ENCODE measurements around the gene RBBP7. TPM values are rescaled to one million over a fixed set of nuclear protein-coding genes. Genes with fewer than 3 reads are reported as not detected.
A peak's percentile ranks its signal among the peaks of the same experiment; 100 is the strongest.

The RBBP7 gene
- total RNA-seq, result 10 to 100 TPM; 80.5 to 89.3 (median 86.3) TPM

DNA sequence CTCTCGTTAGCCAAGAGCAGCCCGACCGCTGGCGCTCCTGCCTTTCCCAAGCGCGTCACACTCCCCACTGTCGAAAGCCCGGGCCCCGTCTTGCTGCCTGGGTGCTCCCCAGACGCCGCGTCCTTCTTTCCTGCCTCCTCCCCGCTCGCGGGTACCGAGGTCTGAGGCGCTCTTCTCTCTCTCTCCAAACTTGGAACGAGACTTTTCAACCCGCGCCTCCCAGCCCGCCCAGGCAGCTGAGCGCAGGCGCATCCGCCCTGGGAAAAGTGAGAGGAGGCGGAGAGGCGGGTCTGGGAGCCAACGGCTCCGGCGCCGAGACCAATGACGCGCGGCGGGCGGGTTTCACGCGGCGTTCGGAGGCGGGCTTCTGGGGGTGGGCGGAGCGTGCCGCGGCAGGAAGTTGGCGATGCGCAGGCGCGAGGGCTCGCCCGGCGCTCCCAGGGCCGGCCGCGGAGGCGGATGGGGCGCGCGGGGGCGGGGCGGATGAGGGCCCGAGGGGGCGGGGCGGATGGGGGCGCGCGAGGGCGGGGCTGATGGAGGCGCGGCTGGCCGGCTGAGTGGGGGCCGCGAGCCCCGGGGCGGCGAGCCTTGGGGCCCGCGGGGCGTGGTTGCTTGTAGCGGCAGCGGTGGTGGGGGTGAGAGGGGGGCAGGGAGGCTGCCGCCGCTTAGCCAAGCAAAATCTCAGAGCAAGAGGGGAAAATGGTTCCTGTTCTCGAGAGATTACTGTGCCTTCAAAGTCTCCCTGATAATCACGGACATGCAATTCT is at the start of gene RBBP7:
Gene RBBP7 (minus strand): TSS at position 268 of the 767 bp plus-strand sequence. CDS start 309 bp downstream, outside the sequence.
- Histone ChIP-seq H3K36me3 (no peaks in the 10 kb centered on the region), H3K4me1 (peaks cover 0 to 25% of the 10 kb centered on the region in 2 donors), H3K27ac (peak within 1 kb of the TSS; percentile 79 to 93 (median 81)), H3K9me3 (no peaks in the 10 kb centered on the region), H3K4me3 (replicated peaks in 1 of 3) (peak within 1 kb of the TSS; percentile 11 to 57 (median 20)), H3K27me3 (no peaks in the 10 kb centered on the region)
- TF ChIP-seq, protein P1, sequence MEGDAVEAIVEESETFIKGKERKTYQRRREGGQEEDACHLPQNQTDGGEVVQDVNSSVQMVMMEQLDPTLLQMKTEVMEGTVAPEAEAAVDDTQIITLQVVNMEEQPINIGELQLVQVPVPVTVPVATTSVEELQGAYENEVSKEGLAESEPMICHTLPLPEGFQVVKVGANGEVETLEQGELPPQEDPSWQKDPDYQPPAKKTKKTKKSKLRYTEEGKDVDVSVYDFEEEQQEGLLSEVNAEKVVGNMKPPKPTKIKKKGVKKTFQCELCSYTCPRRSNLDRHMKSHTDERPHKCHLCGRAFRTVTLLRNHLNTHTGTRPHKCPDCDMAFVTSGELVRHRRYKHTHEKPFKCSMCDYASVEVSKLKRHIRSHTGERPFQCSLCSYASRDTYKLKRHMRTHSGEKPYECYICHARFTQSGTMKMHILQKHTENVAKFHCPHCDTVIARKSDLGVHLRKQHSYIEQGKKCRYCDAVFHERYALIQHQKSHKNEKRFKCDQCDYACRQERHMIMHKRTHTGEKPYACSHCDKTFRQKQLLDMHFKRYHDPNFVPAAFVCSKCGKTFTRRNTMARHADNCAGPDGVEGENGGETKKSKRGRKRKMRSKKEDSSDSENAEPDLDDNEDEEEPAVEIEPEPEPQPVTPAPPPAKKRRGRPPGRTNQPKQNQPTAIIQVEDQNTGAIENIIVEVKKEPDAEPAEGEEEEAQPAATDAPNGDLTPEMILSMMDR (IDR thresholded peaks at IDR 0.05), result no peak
- TF ChIP-seq POLR2A (IDR thresholded peaks at IDR 0.05), result peak; percentile 73 to 80
- intact Hi-C loops (cut with DNase I), result no loop called here
- peak; percentile 88 to 89 for DNase-seq
- WGBS, 2 donors, result no CpG with 5 or more reads among the region's 84 CpGs

DNA sequence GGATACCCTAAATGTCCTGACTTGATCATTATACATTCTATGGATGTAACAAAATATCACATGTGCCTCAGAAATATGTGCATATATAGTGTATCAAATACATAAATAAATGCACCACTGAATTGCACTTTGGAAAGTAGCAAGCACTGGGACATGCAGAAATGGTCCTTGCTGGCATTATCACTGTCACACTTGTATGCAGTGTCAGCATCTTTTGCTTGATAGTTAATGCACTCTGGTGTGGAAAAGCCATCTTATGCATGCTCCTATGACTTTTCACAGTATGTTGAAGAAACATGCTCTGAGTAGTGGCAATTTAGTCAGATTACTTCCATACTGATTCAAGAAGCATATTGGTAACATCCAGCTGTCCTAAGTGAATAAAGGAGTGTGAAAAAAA is 48.8 kb upstream of the RBBP7 start:
- intact Hi-C loops (cut with DNase I), result no loop called here
- no peak for DNase-seq
- no peak for TF ChIP-seq POLR2A (IDR thresholded peaks at IDR 0.05)
- TF ChIP-seq, protein P1 (IDR thresholded peaks at IDR 0.05), result no peak

DNA sequence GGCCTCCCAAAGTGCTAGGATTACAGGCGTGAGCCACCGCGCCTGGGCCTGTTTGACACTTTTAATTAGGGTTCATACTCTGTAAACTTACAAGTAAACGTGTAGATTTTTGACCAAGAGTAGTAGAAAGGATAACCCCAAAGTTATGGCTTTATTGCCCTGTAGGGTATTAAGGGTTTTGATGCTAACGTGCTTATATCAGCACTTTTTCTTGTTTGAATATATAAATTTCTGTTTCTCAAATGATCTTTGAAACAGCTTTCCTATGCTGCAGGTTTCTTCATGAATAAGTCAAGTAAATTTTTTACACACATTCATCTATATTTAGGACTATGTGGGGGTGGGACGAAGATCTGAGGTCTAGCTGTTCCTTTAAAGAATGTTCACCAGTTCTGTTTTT is 47.0 kb upstream of the RBBP7 start:
- H3K4me1 ChIP-seq, result no peaks in the 10 kb centered on the region
- no peaks in the 10 kb centered on the region for H3K27me3 ChIP-seq
- no peak for DNase-seq
- intact Hi-C loops (cut with DNase I), result no loop called here
- H3K4me3 ChIP-seq (replicated peaks in 1 of 3), result no peak overlapping the region
- H3K36me3 ChIP-seq, result no peaks in the 10 kb centered on the region
- TF ChIP-seq, protein P1 (IDR thresholded peaks at IDR 0.05), result no peak
- no peaks in the 10 kb centered on the region for H3K9me3 ChIP-seq
- WGBS, 2 donors, result 97 to 98% methylated on average over 6 of the region's 6 CpGs
- H3K27ac ChIP-seq, result no peak overlapping the region

More for the DNA sequence above, 48.8 kb upstream of the RBBP7 start:
- H3K4me3 ChIP-seq (replicated peaks in 1 of 3), result no peak overlapping the region
- H3K4me1 ChIP-seq, result no peaks in the 10 kb centered on the region
- no peaks in the 10 kb centered on the region for H3K27me3 ChIP-seq
- H3K9me3 ChIP-seq, result no peaks in the 10 kb centered on the region
- no peak overlapping the region for H3K27ac ChIP-seq
- H3K36me3 ChIP-seq, result no peaks in the 10 kb centered on the region

DNA sequence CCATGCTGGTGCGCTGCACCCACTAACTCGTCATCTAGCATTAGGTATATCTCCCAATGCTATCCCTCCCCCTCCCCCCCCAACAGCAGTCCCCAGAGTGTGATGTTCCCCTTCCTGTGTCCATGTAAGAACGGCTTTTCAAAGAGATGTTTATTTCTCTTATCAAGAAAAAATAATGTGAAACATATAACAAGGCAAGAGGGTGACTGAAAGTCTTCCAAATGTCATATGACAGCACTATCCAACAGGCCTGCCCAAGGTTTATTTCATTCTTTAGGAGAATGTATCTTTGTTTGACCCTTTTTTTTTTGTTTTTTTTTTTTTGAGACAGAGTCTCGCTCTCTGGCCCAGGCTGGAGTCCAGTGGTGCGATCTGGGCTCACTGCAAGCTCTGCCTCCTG is 46.4 kb upstream of the RBBP7 start:
- no peaks in the 10 kb centered on the region for H3K27me3 ChIP-seq
- no peak overlapping the region for H3K27ac ChIP-seq
- 90 to 92% methylated on average over 4 to 5 of the region's 5 CpGs for WGBS, 2 donors
- DNase-seq, result no peak
- TF ChIP-seq, protein P1 (IDR thresholded peaks at IDR 0.05), result no peak
- no peak for TF ChIP-seq POLR2A (IDR thresholded peaks at IDR 0.05)
- H3K36me3 ChIP-seq, result no peaks in the 10 kb centered on the region
- H3K4me3 ChIP-seq (replicated peaks in 1 of 3), result no peak overlapping the region
- intact Hi-C loops (cut with DNase I), result no loop called here
- no peaks in the 10 kb centered on the region for H3K9me3 ChIP-seq
- H3K4me1 ChIP-seq, result no peaks in the 10 kb centered on the region

DNA sequence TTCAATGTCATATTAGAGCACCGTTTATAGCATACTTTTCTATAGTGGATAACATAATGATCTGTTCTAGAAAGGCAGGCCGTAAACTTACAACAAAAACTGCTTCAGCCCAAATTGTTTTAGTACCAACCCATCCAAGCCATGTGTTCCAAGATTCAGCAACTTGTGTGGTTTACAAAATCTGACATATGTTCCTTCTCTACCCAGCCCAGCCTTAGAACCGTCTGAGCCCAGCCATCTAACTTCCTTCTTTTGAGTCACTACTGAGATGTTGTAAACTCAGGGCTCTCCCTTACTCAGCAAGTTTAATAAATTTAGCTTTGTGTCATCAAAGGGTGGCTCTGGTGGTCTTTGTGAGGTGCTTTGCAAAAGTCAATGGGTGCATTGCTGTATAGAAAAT is 43.9 kb upstream of the RBBP7 start:
- no peak for DNase-seq
- Histone ChIP-seq H3K4me3 (replicated peaks in 1 of 3) (no peak overlapping the region), H3K27ac (no peak overlapping the region), H3K27me3 (no peaks in the 10 kb centered on the region), H3K36me3 (no peaks in the 10 kb centered on the region), H3K4me1 (no peaks in the 10 kb centered on the region), H3K9me3 (no peaks in the 10 kb centered on the region)
- 79 to 80% methylated on average over 3 of the region's 3 CpGs for WGBS, 2 donors
- intact Hi-C loops (cut with DNase I), result no loop called here
- TF ChIP-seq, protein P1 (IDR thresholded peaks at IDR 0.05), result no peak
- no peak for TF ChIP-seq POLR2A (IDR thresholded peaks at IDR 0.05)

All from thyroid gland (tissue), 4 donors.